D341Med (cell line): ENCODE results near the gene RBM26.

Source experiments
- DNase-seq: peaks from one replicate; pipeline ENCODE4 v3.0.0; 2012; ENCODE audit warnings: low spot score

Gene RBM26

DNA sequence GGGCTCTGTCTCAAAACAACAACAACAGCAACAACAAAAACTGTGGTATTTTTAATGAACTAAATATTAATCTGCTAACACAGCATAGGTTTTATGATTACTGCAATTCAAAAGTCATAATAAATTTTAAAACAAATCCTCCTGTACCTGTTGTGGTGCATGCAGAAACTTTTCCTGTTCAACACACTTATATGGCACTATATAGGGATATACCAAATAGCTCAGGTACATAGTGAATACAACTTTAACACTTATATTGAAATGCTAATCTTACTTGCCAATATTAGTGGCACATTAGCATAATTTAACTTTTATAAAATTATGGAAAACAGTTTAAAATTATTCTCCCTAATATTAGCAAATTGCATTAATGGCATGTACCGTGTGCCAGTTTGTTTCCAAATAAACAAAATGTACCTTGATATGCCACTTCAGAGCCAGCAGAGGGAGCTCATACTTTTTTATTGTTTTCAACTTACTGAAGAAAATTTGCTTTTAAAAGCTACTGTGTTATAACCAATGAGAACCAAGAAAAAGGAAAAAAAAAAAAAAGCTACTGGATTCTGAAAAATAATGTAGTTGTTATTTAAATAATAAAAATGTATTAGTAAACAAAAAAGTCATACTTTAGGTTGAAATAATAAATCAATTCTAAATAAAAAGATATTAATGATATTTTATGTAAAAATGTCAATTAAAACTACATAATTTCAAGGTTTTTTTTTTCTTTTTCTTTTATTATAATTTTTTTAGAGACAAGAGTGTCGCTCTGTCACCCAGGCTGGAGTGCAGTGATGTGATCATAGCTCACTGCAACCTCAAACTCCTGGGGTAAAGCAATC lies 18.0 kb upstream of the RBM26 start:
- DNase-seq = peak; percentile 33

GRCh38 chr13:79423340-79423739 lies 17.3 kb upstream of the RBM26 start:
- no peak for DNase-seq

GRCh38 chr13:79419365-79419764 lies 13.3 kb upstream of the RBM26 start:
- no peak for DNase-seq

DNA sequence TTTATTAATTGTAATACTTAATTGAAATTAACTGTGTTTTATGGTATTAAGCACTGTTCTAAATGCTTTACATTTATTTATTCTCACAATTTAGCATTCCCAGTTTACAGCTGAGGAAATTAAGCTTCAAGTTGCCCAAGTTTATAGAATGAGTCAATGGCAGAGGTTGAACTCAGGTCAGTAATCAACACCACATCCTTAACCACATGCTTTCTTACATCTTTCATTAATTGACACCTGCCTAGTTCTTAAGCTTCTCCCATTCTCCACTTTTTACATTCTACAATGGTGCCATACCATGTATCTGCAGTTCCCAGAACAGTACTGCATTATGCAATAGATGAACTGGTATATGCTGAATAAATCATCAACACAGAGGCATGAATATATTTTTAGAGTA lies 11.7 kb upstream of the RBM26 start:
- no peak for DNase-seq

DNA sequence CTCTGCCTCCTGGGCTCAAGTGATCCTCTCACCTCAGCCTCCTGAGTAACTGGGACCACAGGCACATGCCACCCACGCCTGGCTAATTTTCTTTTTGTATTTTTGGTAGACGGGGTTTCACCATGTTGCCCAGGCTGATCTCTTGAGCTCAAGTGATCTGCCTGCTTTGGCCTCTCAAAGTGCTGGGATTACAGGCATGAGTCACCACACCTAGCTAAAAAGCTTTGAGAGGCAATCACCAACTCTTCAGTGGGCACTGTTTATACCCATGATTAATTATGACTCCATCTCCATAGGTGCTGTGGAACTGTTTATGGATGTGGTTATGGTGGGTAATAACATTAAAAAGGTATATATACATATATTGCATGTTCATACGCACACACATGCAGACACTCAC lies 7.5 kb upstream of the RBM26 start:
- no peak for DNase-seq

DNA sequence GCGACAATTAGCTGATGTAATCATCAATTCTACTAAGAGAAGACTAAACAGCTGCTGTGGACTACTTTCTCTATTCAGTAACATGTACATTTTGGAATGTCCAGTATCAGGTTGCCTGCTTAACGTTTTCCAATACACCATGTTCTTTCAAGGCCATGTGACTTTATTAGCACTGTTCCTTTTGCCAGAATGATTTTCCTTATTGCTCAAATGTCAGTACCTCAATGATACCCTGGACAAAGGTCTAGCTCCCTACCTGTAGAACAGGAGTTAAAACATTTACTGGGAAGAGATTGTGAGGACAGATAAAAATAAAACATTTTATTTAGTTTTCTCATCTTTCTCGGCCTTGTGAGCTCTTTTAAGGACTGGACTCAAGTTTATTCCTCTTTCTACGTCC lies 3.8 kb upstream of the RBM26 start:
- no peak for DNase-seq

DNA sequence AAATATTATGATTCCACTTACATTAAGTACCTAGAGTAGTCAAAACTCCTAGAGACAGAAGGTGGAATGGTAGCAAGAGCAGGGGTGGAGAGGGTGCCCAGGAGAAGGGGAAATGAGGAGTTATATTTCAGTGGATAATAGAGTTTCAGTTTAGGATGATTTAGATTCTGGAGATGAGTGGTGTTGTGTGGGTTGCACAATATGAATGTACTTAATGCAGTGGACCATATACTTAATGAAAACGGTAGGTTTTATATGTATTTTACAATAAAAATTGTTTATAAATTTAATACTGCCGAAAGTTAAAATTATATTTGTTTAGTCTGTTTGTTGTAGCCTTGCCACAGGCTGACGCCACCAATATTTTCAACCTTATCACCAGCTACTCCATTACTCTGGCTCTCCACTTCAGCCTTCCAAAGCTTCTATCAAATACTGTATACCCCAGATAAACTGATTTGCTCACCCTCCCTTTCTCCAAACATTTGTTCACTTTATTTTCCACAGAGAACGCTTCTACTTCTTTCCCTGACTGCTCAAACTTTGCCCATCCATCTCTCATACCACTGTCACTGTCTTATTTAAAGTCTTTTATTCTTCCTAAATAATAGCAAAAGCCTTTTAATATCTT lies 1.4 kb upstream of the RBM26 start:
- no peak for DNase-seq

DNA sequence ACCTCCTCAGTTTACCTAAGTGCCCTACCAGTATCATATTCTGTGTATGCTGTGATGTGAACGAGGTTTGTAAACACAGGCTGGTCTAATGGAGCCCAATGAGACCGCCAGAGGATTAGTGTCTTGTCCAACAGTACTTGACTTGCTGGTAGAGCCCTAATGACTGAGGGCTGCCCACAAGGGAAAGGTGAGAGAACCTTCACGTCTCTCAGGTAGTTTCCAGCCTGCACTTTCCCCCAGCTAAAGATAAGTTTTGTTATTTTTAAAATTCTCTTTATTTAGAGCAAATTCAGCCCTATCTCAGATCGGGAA lies 498 bp upstream of the RBM26 start:
- DNase-seq = no peak

GRCh38 chr13:79405501-79405830 lies 589 bp downstream of the RBM26 start:
- no peak for DNase-seq

DNA sequence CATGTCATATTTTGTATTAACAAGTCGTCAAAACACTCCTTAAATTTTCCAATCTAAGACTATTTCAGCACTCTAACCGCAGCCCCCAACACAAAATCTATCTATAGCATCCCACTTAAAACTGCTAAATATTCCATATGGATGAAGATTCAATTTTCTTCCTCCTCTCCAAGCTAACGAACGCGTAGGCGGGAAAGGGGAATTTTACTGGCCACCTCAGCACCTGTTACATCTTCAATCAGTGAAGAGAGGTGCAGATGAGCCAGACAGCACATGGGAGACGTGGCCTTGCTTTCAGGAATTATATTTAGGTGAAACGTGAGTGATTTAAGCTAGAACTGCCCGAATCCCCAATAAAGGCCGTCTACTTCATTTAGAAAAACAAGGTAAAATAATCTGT lies 1.1 kb downstream of the RBM26 start:
- DNase-seq = peak; percentile 38

GRCh38 chr13:79404361-79404760 lies 1.7 kb downstream of the RBM26 start:
- no peak for DNase-seq

- no peak for DNase-seq
Observed at GRCh38 chr13:79403113-79403512, 2.9 kb downstream of the RBM26 start.

- no peak for DNase-seq
Observed at GRCh38 chr13:79402679-79403078, 3.4 kb downstream of the RBM26 start.

- no peak for DNase-seq
Observed at GRCh38 chr13:79402074-79402635, 3.9 kb downstream of the RBM26 start.

GRCh38 chr13:79401259-79402070 lies 4.6 kb downstream of the RBM26 start:
- DNase-seq = no peak

DNA sequence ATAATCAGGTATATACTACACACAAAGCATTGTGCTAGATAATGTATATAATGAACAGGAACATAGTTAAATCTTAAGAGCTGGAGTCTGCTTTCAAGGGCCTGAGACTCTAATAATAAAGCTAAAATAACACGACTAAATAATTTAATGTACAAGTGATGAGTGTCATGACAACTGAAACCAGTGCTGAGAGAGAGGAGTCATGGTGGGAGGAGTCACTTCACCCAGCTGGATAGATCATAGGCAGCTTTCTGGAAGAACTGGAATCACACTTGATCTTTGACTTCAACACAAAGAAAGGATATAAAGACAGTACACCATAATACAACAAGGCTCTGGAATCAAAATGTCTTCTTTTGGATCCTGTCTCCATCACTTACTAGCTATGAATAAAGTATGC lies 7.1 kb downstream of the RBM26 start:
- DNase-seq = no peak

GRCh38 chr13:79398127-79398526 lies 7.9 kb downstream of the RBM26 start:
- DNase-seq = no peak

- no peak for DNase-seq
Observed at GRCh38 chr13:79395881-79396280, 10.2 kb downstream of the RBM26 start.

DNA sequence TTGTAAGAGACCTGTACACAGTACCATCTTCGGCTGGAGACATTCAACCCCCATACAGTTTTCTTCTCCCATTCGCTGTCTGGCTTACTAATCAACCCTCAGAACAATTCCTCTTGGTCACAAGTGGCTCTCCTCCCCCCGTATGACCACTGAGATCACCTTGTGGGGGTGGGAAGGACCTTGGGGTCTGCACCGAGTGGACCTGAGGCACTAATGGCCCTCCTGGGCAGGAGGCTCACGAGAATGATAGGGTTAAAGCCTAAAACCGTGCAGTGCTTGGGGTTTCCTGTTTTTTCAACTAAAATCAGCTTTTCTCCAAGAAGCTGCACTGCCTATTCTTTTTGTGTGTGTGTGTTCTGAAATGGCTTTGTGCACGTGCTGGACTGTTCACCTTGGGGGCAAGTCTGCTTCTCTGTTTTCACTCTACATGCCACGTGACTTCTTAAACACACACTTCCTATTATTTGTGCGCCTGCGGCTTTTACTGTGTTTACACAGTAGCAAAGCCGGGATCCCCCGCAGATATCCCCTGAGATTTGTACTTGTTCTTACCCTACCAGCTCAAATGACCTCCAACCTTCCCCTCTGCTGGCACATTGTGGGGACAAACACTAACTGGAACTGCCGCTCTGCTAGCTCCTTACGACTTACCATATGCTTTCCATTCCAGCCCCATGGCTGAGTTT lies 12.3 kb downstream of the RBM26 start:
- DNase-seq = no peak

GRCh38 chr13:79392882-79393563 lies 13.0 kb downstream of the RBM26 start:
- DNase-seq = no peak

GRCh38 chr13:79389026-79389425 lies 17.0 kb downstream of the RBM26 start:
- no peak for DNase-seq

DNA sequence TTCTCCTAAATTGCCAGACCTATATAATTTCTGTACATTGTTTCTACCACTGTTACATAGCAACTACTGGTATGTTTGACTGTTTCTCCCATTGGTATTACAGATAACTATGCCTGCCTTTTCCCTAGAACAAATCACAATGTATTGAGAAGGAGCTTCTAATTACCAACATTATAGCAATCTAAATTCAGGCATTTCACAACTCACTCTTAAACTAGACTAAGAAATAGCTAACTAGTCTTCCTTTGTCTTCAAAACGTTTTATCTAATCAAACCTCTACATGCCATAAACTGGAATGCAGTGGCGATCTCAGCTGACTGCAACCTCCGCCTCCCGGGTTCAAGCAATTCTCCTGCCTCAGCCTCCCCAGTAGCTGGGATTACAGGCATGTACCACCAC lies 18.2 kb downstream of the RBM26 start:
- no peak for DNase-seq
